H1 (cell line): ENCODE data around the gene DHFR2. TPM values are rescaled to one million over a fixed set of nuclear protein-coding genes. Genes with fewer than 3 reads are reported as not detected.

ENCODE experiments used
- CTCF ChIA-PET: fragments of 300-600 bp; sonication (Branson Sonifier 250); formaldehyde crosslinking; loops from one replicate; lab custom pipeline; 2021; ENCODE audit not compliant: partially characterized antibody; lab: Charles Lee
- POLR2A ChIA-PET: fragments of 300-600 bp; sonication (Branson Sonifier 250); formaldehyde crosslinking; loops from one replicate; lab custom pipeline; 2021; ENCODE audit warnings: inconsistent platforms; ENCODE audit not compliant: partially characterized antibody; lab: Charles Lee
- DNase-seq, 2 experiments: peaks; one replicate each; pipeline versions ENCODE4 v3.0.0 to v3.0.0-alpha.2; 2010 to 2022; ENCODE audit warnings: low spot score in 2 of 2, low read depth in 1 of 2, mixed read lengths in 1 of 2
- FAIRE-seq: peaks from 2 replicates; lab custom pipeline; 2011; peaks lifted over from hg19 to GRCh38; lab: Jason Lieb, UNC
- H2AFZ ChIP-seq: 2 replicates; pipeline ENCODE4 v1.8.1; 2012; ENCODE audit warnings: low read length, inconsistent platforms
- H2AK5ac ChIP-seq: 2 replicates; pipeline ENCODE4 v1.6.1; 2013; ENCODE audit warnings: low read depth, low read length
- H2BK120ac ChIP-seq: replicated peaks from 2 replicates; pipeline ENCODE3; 2013; ENCODE audit warnings: low read depth, low read length, inconsistent platforms
- H2BK12ac ChIP-seq: 2 replicates; pipeline ENCODE4 v1.6.1; 2013; ENCODE audit warnings: low read depth, low read length
- H2BK15ac ChIP-seq: 2 replicates; pipeline ENCODE4 v1.6.1; 2013; ENCODE audit warnings: low read length
- H2BK20ac ChIP-seq: 2 replicates; pipeline ENCODE4 v1.6.1; 2013; ENCODE audit warnings: low read length
- H2BK5ac ChIP-seq: 2 replicates; pipeline ENCODE4 v1.6.1; 2013; ENCODE audit warnings: low read depth, low read length
- H3K14ac ChIP-seq: 2 replicates; pipeline ENCODE4 v1.6.1; 2013; ENCODE audit warnings: inconsistent platforms; ENCODE audit not compliant: insufficient read length
- H3K18ac ChIP-seq: 2 replicates; pipeline ENCODE4 v1.6.1; 2013; ENCODE audit warnings: low read length; ENCODE audit errors: extremely low read depth
- H3K23ac ChIP-seq: 2 replicates; pipeline ENCODE4 v1.6.1; 2013; ENCODE audit warnings: inconsistent platforms; ENCODE audit not compliant: insufficient read length
- H3K23me2 ChIP-seq: 2 replicates; pipeline ENCODE4 v1.6.1; 2013; ENCODE audit warnings: low read depth, low read length
- H3K27ac ChIP-seq: 2 replicates; pipeline ENCODE4 v1.6.1; 2011; ENCODE audit warnings: low read depth, low read length, inconsistent platforms
- H3K27me3 ChIP-seq, 4 experiments: replicated peaks in 1 of 4; 1 replicate in 1 of 4; 2 replicates in 3 of 4; pipeline versions ENCODE4 v1.6.1 to v1.8.1; 2011 to 2013; ENCODE audit warnings: low read length in 3 of 4, mild to moderate bottlenecking in 3 of 4, inconsistent platforms in 2 of 4, mixed read lengths in 2 of 4, moderate library complexity in 1 of 4; ENCODE audit not compliant: control insufficient read depth in 3 of 4, insufficient read depth in 3 of 4; ENCODE audit errors: extremely low read depth in 1 of 4
- H3K36me3 ChIP-seq, 4 experiments: 2 replicates each; pipeline versions ENCODE4 v1.6.1 to v1.8.1; 2011 to 2013; ENCODE audit warnings: mild to moderate bottlenecking in 4 of 4, low read length in 3 of 4, moderate library complexity in 2 of 4, control low read depth in 1 of 4, inconsistent platforms in 1 of 4; ENCODE audit not compliant: insufficient read depth in 4 of 4, control insufficient read depth in 2 of 4
- H3K4ac ChIP-seq: replicated peaks from 2 replicates; pipeline ENCODE3; 2013; ENCODE audit warnings: low read length, low read depth, mixed read lengths, inconsistent platforms; ENCODE audit not compliant: insufficient read length
- H3K4me1 ChIP-seq, 4 experiments: replicated peaks in 1 of 4; 1 replicate in 1 of 4; 2 replicates in 3 of 4; pipeline versions ENCODE4 v1.6.1 to v1.8.1; 2011 to 2013; ENCODE audit warnings: low read length in 3 of 4, inconsistent platforms in 2 of 4, mixed read lengths in 1 of 4; ENCODE audit not compliant: insufficient read depth in 4 of 4, control insufficient read depth in 3 of 4
- H3K4me2 ChIP-seq, 2 experiments: 2 replicates each; pipeline versions ENCODE4 v1.6.1 to v1.8.1; 2011 to 2013; ENCODE audit warnings: low read depth in 2 of 2, low read length in 2 of 2, control low read depth in 1 of 2, inconsistent platforms in 1 of 2, mild to moderate bottlenecking in 1 of 2; ENCODE audit not compliant: insufficient read depth in 1 of 2
- H3K4me3 ChIP-seq, 4 experiments: fragments of 200-600, 300-600 bp in 1 of 4; sonication (generic), shearing (Covaris generic), sonication (Bioruptor Twin) in 1 of 4; 2 replicates each; pipeline versions ENCODE4 v1.5.1 to v1.8.1; 2011 to 2016; ENCODE audit warnings: low read length in 4 of 4, low read depth in 3 of 4, control low read depth in 2 of 4, inconsistent platforms in 2 of 4, mild to moderate bottlenecking in 2 of 4, mixed read lengths in 1 of 4, moderate library complexity in 1 of 4; ENCODE audit not compliant: insufficient read depth in 2 of 4; ENCODE audit errors: extremely low read depth in 1 of 4
- H3K56ac ChIP-seq: replicated peaks from 2 replicates; pipeline ENCODE3; 2013; ENCODE audit warnings: low read depth, mild to moderate bottlenecking, mixed read lengths, low read length, inconsistent platforms; ENCODE audit not compliant: insufficient read length
- H3K79me1 ChIP-seq: 2 replicates; pipeline ENCODE4 v1.6.1; 2013; ENCODE audit warnings: low read depth, low read length, control low read depth
- H3K79me2 ChIP-seq, 2 experiments: 2 replicates each; pipeline versions ENCODE4 v1.6.1 to v1.8.1; 2012 to 2013; ENCODE audit warnings: low read length in 2 of 2, mild to moderate bottlenecking in 2 of 2, inconsistent platforms in 1 of 2; ENCODE audit not compliant: insufficient read depth in 2 of 2, control insufficient read depth in 1 of 2
- H3K9ac ChIP-seq, 4 experiments: replicated peaks in 1 of 4; 1 replicate in 1 of 4; 2 replicates in 3 of 4; pipeline versions ENCODE4 v1.6.1 to v1.8.1; 2011 to 2013; ENCODE audit warnings: low read depth in 3 of 4, low read length in 3 of 4, control low read depth in 2 of 4, mild to moderate bottlenecking in 2 of 4, moderate library complexity in 2 of 4, inconsistent platforms in 1 of 4; ENCODE audit errors: extremely low read depth in 1 of 4
- H3K9me3 ChIP-seq, 2 experiments: 2 replicates each; pipeline versions ENCODE4 v1.6.1 to v1.8.1; 2012 to 2013; ENCODE audit warnings: mild to moderate bottlenecking in 2 of 2, moderate library complexity in 2 of 2, control low read depth in 1 of 2, inconsistent platforms in 1 of 2, low read depth in 1 of 2, low read length in 1 of 2, mixed read lengths in 1 of 2; ENCODE audit not compliant: insufficient read depth in 2 of 2
- H4K20me1 ChIP-seq, 2 experiments: replicated peaks in 1 of 2; 2 replicates each; pipeline versions ENCODE3 to v1.8.1; 2011 to 2013; ENCODE audit warnings: inconsistent platforms in 2 of 2, low read length in 2 of 2, mild to moderate bottlenecking in 1 of 2; ENCODE audit not compliant: insufficient read depth in 2 of 2, control insufficient read depth in 1 of 2
- H4K5ac ChIP-seq: 2 replicates; pipeline ENCODE4 v1.6.1; 2013; ENCODE audit warnings: low read length, low read depth, mixed read lengths, inconsistent platforms; ENCODE audit not compliant: insufficient read length
- H4K8ac ChIP-seq: 2 replicates; pipeline ENCODE4 v1.8.0; 2013; ENCODE audit warnings: mild to moderate bottlenecking, moderate library complexity, low read length, inconsistent platforms; ENCODE audit not compliant: insufficient read depth; ENCODE audit errors: extremely low read depth
- H4K91ac ChIP-seq: replicated peaks from 2 replicates; pipeline ENCODE3; 2013; ENCODE audit warnings: low read length, mixed read lengths, inconsistent platforms; ENCODE audit not compliant: insufficient read length
- BACH1 ChIP-seq: IDR thresholded peaks from 2 replicates; pipeline ENCODE4 v1.6.1; 2012; ENCODE audit warnings: low read length, improper control_type of control experiment
- BRCA1 ChIP-seq: IDR thresholded peaks from 2 replicates; pipeline ENCODE4 v1.6.1; 2012; ENCODE audit warnings: low read depth, low read length, improper control_type of control experiment
- CHD1 ChIP-seq: IDR thresholded peaks from 2 replicates; pipeline ENCODE4 v1.6.1; 2012; ENCODE audit warnings: low read depth, low read length, improper control_type of control experiment
- EGR1 ChIP-seq: IDR thresholded peaks from 2 replicates; pipeline ENCODE4 v1.6.1; 2011; ENCODE audit warnings: low read depth, low read length, borderline replicate concordance
- KDM1A ChIP-seq: fragments of 200-600, 300-600 bp; sonication (generic); IDR thresholded peaks from 2 replicates; pipeline ENCODE4 v1.7.1; 2016; ENCODE audit warnings: mild to moderate bottlenecking, low read length, borderline replicate concordance
- KDM5A ChIP-seq: fragments of 200-600 bp; IDR thresholded peaks from 2 replicates; pipeline ENCODE4 v1.7.1; 2012; ENCODE audit warnings: mild to moderate bottlenecking, low read length, inconsistent platforms, mixed read lengths
- MAFK ChIP-seq: IDR thresholded peaks from 2 replicates; pipeline ENCODE4 v1.6.1; 2012; ENCODE audit warnings: low read depth, mild to moderate bottlenecking, improper control_type of control experiment, low read length
- PHF8 ChIP-seq: fragments of 200-600 bp; sonication (generic); conservative IDR thresholded peaks from 2 replicates; pipeline ENCODE4 v1.7.1; 2012; ENCODE audit warnings: low read depth, mild to moderate bottlenecking, inconsistent platforms, low read length, moderate library complexity
- POLR2A ChIP-seq, 2 experiments: IDR thresholded peaks; 1 replicate in 1 of 2; 2 replicates in 1 of 2; pipeline ENCODE4 v1.6.1; 2011; ENCODE audit warnings: low read depth in 2 of 2, low read length in 2 of 2, mild to moderate bottlenecking in 2 of 2; ENCODE audit errors: control extremely low read depth in 1 of 2
- RBBP5 ChIP-seq: IDR thresholded peaks from 2 replicates; pipeline ENCODE4 v1.7.1; 2012; ENCODE audit warnings: low read depth, mild to moderate bottlenecking, inconsistent platforms, low read length, moderate library complexity, borderline replicate concordance
- TAF1 ChIP-seq: IDR thresholded peaks from 2 replicates; pipeline ENCODE4 v1.6.1; 2011; ENCODE audit warnings: mild to moderate bottlenecking, low read depth, low read length
- WGBS, 2 experiments: shearing (Covaris generic) in 1 of 2; methylation state at CpG; one replicate each; pipeline versions ENCODE4 v1.1.6 to v1.1.7; 2013 to 2015; ENCODE audit warnings: low lambda C conversion rate in 2 of 2, mixed read lengths in 2 of 2, inconsistent platforms in 1 of 2, low coverage in 1 of 2, missing lambda C conversion rate in 1 of 2; ENCODE audit not compliant: insufficient replicate concordance in 2 of 2, insufficient coverage in 1 of 2, insufficient read length in 1 of 2; ENCODE audit errors: extremely low coverage in 1 of 2, missing lambda C conversion rate in 1 of 2; 5-methylcytosine and 5-hydroxymethylcytosine counted together
- polyA plus RNA-seq, 7 experiments: library from polyadenylated mRNA; depleted of rRNA in 3 of 7; stranded (reverse) in 5 of 7; unstranded in 2 of 7; fragments of >200 nt in 5 of 7; fragments of 200-250 nt in 2 of 7; gene quantifications; 1 replicate in 5 of 7; 2 replicates in 1 of 7; 4 replicates in 1 of 7; pipeline versions ENCODE4 v1.2.1 to v1.2.3, GENCODE V29; 2011 to 2013; ENCODE audit warnings: missing spikeins in 2 of 7, mixed read lengths in 2 of 7
- total RNA-seq: library from RNA; stranded (reverse); fragmentation: NEBNext Ultra II Directional; extraction: Animal tissue kit (Norgen Biotek cat#: 25700); gene quantifications from 2 replicates; pipeline ENCODE4 v1.2.1, GENCODE V29; 2021
- TF ChIP-seq, protein P1 (sequence below): IDR thresholded peaks from 2 replicates; pipeline ENCODE4 v1.6.1; 2011; ENCODE audit warnings: low read depth, mild to moderate bottlenecking, low read length; ENCODE audit not compliant: insufficient read depth

The DHFR2 gene
- total and polyA plus RNA-seq, 2 of the 8 experiments (the other 6 are each of a cell fraction or from before 2014, with no cell fraction given) = 0.59 to 2.6 TPM

- H2BK15ac ChIP-seq = no peak overlapping the region
- H3K18ac ChIP-seq = no peak overlapping the region
- WGBS, 2 experiments = 91% methylated on average over 6 of the region's 6 CpGs; no CpG with 5 or more reads in 1 of the 2 experiments
- H3K36me3 ChIP-seq = no peaks in the 10 kb centered on the region; a peak in 1 of 8 replicates
- peak overlapping the region in 1 of 4 experiments; percentile 82; a peak in 2 of 8 replicates for H3K4me3 ChIP-seq
- peaks cover 0 to 2% (median 0%) of the 10 kb centered on the region in 4 experiments; a peak in 2 of 7 replicates for H3K4me1 ChIP-seq
- H2BK12ac ChIP-seq = no peak overlapping the region
- H3K9me3 ChIP-seq = no peaks in the 10 kb centered on the region; a peak in 1 of 4 replicates
- H3K79me1 ChIP-seq = no peaks in the 10 kb centered on the region; the same call in 1 of the 2 replicates
- no peak overlapping the region for H3K56ac ChIP-seq
- TF ChIP-seq POLR2A (IDR thresholded peaks at IDR 0.05; ENCODE audit: control extremely low read depth in 1 of 2, low read depth in 2 of 2, low read length in 2 of 2) = no peak
- TF ChIP-seq KDM1A = no peak
- no peak for TF ChIP-seq CHD1
- TF ChIP-seq, protein P1, sequence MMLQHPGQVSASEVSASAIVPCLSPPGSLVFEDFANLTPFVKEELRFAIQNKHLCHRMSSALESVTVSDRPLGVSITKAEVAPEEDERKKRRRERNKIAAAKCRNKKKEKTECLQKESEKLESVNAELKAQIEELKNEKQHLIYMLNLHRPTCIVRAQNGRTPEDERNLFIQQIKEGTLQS = no peak
- TF ChIP-seq EGR1 = no peak
- no peak for TF ChIP-seq PHF8
- no peak for TF ChIP-seq BACH1
- TF ChIP-seq KDM5A = no peak
- TF ChIP-seq MAFK = no peak
- TF ChIP-seq TAF1 = no peak
- TF ChIP-seq RBBP5 = no peak
- no peak for TF ChIP-seq BRCA1
- H4K91ac ChIP-seq = no peak overlapping the region
- CTCF ChIA-PET = no interaction called here
- H2BK120ac ChIP-seq = no peak overlapping the region
- H3K27me3 ChIP-seq = no peaks in the 10 kb centered on the region
- POLR2A ChIA-PET = no interaction called here
- H4K8ac ChIP-seq = no peak overlapping the region
- H3K23ac ChIP-seq = no peak overlapping the region
- H3K79me2 ChIP-seq = peaks cover 0 to 4% of the 10 kb centered on the region in 2 experiments; a peak in 1 of 4 replicates
- peak overlapping the region; percentile 75 to 90; a peak in 1 of 4 replicates for H3K4me2 ChIP-seq
- peaks cover 7% of the 10 kb centered on the region; the same call in 1 of the 2 replicates for H3K23me2 ChIP-seq
- no peaks in the 10 kb centered on the region for H4K20me1 ChIP-seq
- DNase-seq = no peak
- no peak overlapping the region for H2BK20ac ChIP-seq
- H2AK5ac ChIP-seq = no peak overlapping the region
- no peak overlapping the region for H3K14ac ChIP-seq
- H4K5ac ChIP-seq = no peak overlapping the region
- no peak overlapping the region for H3K27ac ChIP-seq
- no peak overlapping the region for H2BK5ac ChIP-seq
- no peak overlapping the region for H2AFZ ChIP-seq
- H3K4ac ChIP-seq = no peak overlapping the region
- no peak for FAIRE-seq
- H3K9ac ChIP-seq = no peak overlapping the region
Measured at GRCh38 chr3:94064243-94064860, 1.6 kb upstream of the DHFR2 start.
